H1 (cell line): ENCODE measurements around the gene MPDZ. TPM values are rescaled to one million over a fixed set of nuclear protein-coding genes. Genes with fewer than 3 reads are reported as not detected.

ENCODE experiments used
- ASH2L ChIP-seq: fragments of 200-600, 300-600 bp; sonication (generic); IDR thresholded peaks from one replicate; pipeline ENCODE4 v1.7.1; 2017; ENCODE audit warnings: low read length
- HDAC2 ChIP-seq, 2 experiments: fragments of 300-600 bp in 1 of 2; sonication (generic) in 1 of 2; IDR thresholded peaks; 2 replicates each; pipeline ENCODE4 v1.6.1; 2011 to 2012; ENCODE audit warnings: low read depth in 2 of 2, low read length in 2 of 2, mild to moderate bottlenecking in 2 of 2, moderate library complexity in 2 of 2, borderline replicate concordance in 1 of 2, inconsistent platforms in 1 of 2
- MAX ChIP-seq: IDR thresholded peaks from 2 replicates; pipeline ENCODE4 v1.6.1; 2012; ENCODE audit warnings: inconsistent platforms
- SIN3A ChIP-seq, 2 experiments: IDR thresholded peaks in 1 of 2; conservative IDR thresholded peaks in 1 of 2; 2 replicates each; pipeline ENCODE4 v1.6.1; 2011 to 2012; ENCODE audit warnings: low read length in 2 of 2, improper control_type of control experiment in 1 of 2, low read depth in 1 of 2, mild to moderate bottlenecking in 1 of 2
- polyA plus RNA-seq, 7 experiments: library from polyadenylated mRNA; depleted of rRNA in 3 of 7; stranded (reverse) in 5 of 7; unstranded in 2 of 7; fragments of >200 nt in 5 of 7; fragments of 200-250 nt in 2 of 7; gene quantifications; 1 replicate in 5 of 7; 2 replicates in 1 of 7; 4 replicates in 1 of 7; pipeline versions ENCODE4 v1.2.1 to v1.2.3, GENCODE V29; 2011 to 2013; ENCODE audit warnings: missing spikeins in 2 of 7, mixed read lengths in 2 of 7
- total RNA-seq: library from RNA; stranded (reverse); fragmentation: NEBNext Ultra II Directional; extraction: Animal tissue kit (Norgen Biotek cat#: 25700); gene quantifications from 2 replicates; pipeline ENCODE4 v1.2.1, GENCODE V29; 2021

MPDZ gene
- total and polyA plus RNA-seq, 2 of the 8 experiments (the other 6 are each of a cell fraction or from before 2014, with no cell fraction given), result 14.6 to 39.4 TPM

- no peak for TF ChIP-seq MAX
- no peak for TF ChIP-seq HDAC2 (IDR thresholded peaks at IDR 0.05; ENCODE audit: borderline replicate concordance in 1 of 2, low read depth in 2 of 2, low read length in 2 of 2)
- no peak for TF ChIP-seq SIN3A (conservative IDR thresholded peaks at IDR 0.05 in 1 of 2, IDR thresholded peaks at IDR 0.05 in 1 of 2; ENCODE audit: low read depth in 1 of 2, low read length in 2 of 2)
- no peak for TF ChIP-seq ASH2L
- TF ChIP-seq, all 59 proteins: peak for 0
Measured at GRCh38 chr9:13269589-13270452, 9.7 kb downstream of the MPDZ start (continued).
